ENCODE data around the gene ECE1.

The ECE1 gene

DNA sequence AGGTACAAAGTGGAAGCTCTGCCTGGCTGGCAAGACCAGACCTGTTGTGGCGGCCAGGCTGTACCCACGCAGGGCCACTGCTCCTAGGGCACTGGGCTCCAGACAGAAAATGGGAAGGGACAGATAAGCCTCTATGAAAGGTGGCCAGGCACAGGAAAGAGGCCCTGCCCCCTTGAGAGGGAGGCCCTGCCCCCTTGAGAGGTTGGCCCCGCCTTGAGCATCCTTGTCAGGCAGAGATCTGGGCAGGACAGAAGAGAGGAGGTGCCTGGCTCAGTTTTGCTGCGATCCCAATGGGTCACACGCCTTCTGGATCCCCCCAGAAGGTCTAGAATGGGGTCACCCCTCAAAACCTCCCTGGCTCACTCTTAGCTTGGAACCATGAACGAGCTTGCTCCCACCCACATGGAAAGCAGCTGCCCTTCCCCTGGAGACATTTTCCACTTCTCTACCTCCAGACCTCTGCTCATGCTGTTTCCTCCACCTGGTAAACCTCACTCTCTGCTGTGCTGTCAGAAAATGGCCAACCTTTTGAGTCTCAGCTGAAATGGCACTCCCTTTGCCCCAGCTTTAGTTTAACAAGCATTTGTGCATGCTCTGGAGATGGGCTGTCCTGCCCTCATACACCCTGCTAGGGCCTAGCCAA, 17.5 kb upstream of the ECE1 start:
- DNase-seq, result no peak

DNA sequence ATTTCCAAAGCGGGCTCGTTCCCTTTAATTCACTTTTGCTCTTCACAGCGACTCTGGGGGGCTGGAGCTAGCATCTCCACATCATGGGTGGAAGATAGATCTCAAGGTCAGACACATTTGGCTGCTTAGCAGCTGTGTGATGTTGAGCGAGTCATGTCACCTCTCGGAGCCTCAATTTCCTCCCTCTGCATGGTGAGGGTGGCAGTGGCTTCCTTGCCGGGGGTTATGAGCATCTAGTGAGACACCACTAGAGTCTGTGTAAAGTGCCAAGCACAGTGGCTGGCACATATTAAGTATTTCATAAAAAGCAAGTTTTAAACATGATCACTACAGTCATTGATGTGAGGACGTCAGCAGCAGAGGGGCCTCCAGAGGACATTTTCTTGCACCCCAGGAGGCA, 16.9 kb upstream of the ECE1 start:
- no peak for DNase-seq

- no peak for DNase-seq
These were observed 15.6 kb upstream of the ECE1 start for GRCh38 chr1:21305900-21306189.

GRCh38 chr1:21305155-21305899, 15.1 kb upstream of the ECE1 start:
- DNase-seq, result no peak

DNA sequence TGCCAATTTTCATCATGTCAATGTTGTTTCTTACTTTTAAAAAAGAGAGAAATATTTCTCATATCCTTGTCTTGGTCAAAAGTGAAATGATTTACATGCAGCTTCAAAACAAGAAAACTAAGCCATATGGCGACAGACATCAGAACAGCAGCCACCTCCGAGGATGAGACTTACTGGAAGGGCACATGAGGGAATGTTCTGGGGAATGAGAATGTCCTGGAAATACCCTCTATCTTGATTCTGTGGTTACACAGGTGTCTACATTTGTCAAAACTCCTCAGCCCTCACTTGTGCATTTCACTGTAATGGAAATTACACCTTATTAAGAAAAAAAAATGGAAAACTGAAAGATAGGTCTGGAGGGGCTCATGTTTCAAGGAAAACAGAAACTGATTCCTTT, 14.2 kb upstream of the ECE1 start:
- DNase-seq, result no peak

DNA sequence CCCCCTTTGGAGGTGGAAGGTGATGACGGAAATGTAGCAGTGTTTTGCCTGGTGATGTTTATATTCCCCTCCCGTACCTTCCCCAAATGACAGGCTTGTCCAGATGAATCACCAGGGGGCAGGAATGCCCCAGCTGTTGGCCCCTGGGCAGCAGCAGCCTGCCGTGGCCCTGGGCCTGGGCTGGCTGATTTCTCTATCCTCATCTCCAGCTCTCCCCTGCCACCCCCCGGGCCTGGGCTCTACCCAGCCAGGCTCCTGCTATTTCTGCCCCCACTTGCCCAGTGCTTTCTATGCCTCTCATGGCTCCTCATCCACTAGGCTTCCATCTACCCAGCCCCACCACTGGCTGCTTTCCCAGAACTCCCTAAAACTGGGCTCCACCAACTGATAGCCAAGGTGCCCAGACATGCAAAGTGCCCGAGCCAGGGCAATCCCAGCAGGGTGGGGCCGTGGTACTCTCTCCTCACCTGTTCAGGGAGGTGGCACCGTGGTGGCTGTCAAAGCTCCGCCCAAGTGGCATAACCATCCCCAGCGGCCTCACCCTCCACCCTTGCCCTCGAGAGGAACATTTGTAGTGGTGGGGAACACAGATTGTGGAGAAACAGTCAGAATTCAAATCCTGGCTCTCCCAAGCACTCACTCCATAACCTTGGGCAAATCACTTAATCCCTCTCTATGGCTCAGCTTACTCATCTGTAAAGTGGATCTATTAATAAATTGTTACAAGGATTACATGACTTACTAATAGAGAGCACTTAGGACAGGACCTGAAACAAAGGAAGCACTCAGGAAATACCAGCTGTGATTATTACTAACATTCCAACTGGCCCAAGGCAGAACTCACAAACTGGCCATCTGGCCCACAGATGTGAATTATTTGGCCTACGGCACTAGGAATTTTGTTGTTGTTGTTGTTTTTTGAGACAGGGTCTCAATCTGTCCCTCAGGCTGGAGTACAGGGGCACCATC, 12.8 kb upstream of the ECE1 start:
- no peak for DNase-seq

DNA sequence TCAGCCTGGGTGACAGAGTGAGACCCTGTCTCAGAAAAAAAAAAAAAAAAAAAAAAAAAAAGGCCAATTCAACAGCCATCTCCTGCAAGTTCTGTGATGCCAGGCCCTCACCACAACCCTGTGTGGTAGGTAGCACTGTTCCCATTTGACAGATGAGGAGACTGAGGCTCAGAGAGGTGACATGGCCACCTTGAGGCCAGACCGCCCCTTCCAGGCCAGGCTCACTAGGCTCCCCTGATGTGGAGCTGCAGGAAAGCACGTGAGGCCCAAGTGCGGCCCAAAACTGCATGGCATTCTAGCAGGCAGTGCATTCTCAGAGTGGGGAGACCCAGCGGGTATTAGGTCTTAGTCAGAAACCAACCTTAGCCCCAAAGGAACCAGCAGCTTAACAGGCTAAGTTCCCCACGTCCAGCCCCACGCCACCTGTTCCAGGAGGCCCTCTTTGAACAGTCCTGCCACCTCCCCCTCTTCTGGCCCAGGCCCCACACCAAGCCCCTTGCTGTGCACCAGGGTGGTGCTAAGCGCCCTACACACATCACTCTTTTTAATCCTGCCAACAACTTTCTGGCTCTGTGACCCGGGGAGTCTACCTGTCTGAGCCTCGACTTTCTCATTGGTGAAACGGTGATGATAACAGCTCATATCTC, 11.7 kb upstream of the ECE1 start:
- DNase-seq, result no peak

DNA sequence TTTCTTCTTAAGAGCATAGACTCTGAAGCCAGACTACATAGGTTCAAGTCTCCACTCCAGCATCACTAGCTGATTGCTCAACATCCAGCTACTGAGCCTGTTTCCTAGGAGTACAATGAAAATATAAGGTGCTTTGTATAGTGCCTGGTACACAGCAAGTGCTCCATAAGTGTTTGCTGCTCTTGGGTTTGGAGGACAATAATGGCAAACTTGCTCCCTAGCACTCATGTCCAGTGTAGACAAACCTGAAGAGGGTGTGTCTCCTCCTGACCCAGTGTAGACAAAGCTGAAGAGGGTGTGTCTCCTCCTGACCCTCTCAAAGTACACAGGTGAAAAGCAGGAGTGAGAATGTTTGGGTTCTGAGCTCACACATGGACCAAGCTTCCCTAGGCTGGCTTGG, 10.5 kb upstream of the ECE1 start:
- no peak for DNase-seq

- no peak for DNase-seq
These were observed 9.6 kb upstream of the ECE1 start for GRCh38 chr1:21299780-21300395.

- no peak for DNase-seq
These were observed 8.7 kb upstream of the ECE1 start for GRCh38 chr1:21298981-21299391.

DNA sequence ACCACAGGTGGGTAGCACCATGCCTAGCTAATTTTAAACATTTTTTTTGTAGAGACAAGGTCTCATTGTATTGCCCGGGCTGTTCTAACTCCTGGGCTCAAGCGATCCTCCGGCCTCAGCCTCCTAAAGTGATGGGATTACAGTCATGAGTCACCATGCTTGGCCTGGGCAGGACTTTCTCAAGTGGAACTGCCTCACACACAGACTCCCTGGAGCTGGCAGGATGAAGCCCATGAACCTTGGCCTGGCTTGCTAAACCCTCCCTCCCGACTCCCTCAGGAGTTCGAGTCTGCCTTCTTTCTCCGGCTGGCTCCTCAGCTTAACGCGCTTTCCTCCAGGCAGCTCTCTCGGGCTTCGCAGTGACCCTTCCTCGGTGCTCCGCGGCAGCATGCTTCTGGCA, 7.7 kb upstream of the ECE1 start:
- DNase-seq, result no peak

GRCh38 chr1:21296509-21297354, 6.5 kb upstream of the ECE1 start:
- DNase-seq, result no peak

DNA sequence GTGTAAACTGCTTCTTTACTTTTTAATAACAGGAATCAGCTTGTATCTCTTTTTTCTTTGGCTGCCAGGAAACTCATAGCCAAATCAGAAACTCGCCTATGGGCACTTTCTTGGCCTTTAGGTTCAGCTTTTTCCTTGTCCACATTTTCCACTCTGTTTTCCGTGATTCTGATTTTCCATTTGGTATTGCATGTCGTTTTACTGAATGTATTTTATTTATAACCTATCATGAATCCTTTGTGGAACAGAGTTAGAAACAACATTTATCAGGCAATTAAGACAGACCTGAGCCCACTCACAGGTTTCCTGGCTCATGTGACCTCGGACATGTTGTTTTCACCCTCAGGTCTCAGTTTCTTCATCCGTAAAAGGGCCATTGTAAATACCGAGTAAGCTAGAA, 5.3 kb upstream of the ECE1 start:
- DNase-seq, result no peak

GRCh38 chr1:21295002-21295401, 4.7 kb upstream of the ECE1 start:
- DNase-seq, result no peak

GRCh38 chr1:21294266-21294989, 4.2 kb upstream of the ECE1 start:
- DNase-seq, result no peak

GRCh38 chr1:21293537-21294265, 3.4 kb upstream of the ECE1 start:
- no peak for DNase-seq

DNA sequence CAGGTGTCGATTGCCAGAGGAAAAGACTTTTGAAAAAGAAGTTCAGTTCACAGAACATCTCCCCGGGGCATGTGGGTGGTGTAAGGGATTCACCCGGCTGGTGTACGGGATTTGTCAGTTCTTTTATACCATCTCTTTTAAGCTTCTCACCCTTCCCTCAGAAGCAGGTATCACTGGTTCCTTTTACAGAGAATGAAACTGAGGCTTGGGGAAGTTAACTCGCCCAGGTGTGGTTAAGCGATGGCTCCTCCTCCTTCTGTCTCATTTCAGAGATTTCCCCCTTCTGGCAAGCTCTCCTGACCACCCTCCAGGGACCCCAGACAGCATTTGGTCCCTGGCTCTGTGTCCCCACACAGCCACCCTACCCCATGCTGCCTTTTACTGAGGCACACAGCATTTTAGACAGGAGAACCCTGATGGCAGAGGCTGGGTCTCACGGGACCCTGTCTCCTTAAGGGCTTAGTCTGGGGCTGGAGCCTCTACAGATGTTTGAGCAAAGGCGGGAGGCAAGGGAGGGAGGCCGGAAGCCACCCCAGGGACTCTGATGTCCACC, 2.8 kb upstream of the ECE1 start:
- no peak for DNase-seq

DNA sequence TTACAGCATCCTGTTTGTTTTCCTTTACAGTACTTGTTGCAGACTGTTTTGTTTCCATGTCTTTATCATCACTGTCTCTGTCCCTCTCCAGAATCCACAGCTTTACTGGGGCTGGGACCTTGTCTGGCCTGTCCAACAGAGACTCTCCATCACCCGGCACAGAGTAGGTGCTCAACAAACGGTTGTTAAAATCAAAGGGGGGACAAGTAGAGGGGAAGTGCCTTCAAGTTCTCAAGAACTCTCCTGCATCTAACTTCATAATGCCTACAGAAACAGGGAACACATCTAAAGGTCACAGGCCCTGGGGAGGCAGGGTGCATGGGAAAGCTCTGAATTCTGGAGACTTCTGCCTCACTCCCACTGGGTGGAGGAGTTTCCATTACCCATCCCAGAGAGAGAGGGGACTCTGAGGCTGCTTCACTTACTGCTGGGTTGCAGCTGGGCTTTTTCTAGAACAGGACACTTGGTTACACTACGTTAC, 2.3 kb upstream of the ECE1 start:
- no peak for DNase-seq

- no peak for DNase-seq
These were observed 1.7 kb upstream of the ECE1 start for GRCh38 chr1:21291964-21292363.

- no peak for DNase-seq
These were observed 921 bp upstream of the ECE1 start for GRCh38 chr1:21291184-21291583.

Measured in GOT3 (cell line).